Panc1 (cell line): ENCODE data around the gene RB1.

Experiments used
- REST ChIP-seq, 2 experiments: IDR thresholded peaks; 2 replicates each; pipeline ENCODE4 v1.6.1; 2011 to 2012; ENCODE audit warnings: low read depth in 2 of 2, control low read depth in 1 of 2, low read length in 1 of 2, mild to moderate bottlenecking in 1 of 2, moderate library complexity in 1 of 2; ENCODE audit not compliant: insufficient read depth in 1 of 2
- TF ChIP-seq, protein P1 (sequence below): fragments of 450-650 bp; IDR thresholded peaks from 2 replicates; pipeline ENCODE4 v1.5.1; 2017; ENCODE audit warnings: mild to moderate bottlenecking

DNA sequence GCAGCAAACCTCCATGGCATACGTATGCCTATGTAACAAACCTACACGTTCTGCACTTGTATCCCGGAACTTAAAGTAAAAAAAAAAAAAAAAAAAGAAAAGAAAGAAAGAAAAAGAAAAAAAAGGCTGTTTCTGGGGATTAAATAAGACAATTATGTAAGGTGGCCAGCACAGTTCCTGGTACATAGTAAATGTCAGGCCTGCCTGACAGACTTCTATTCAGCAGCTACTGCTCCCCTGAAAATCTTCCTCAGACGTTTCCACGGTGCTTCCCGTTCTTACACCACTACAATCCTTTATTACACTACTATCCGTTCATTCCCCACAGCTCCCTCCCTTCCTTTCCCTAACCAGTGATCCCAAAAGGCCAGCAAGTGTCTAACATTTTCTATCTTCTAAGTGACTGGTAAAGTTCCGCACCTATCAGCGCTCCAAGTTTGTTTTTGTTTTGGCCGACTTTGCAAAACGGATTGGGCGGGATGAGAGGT lies 636 bp upstream of the RB1 start:
- TF ChIP-seq REST (IDR thresholded peaks at IDR 0.05; ENCODE audit: insufficient read depth in 1 of 2, low read depth in 2 of 2, low read length in 1 of 2) = no peak
- TF ChIP-seq, protein P1, sequence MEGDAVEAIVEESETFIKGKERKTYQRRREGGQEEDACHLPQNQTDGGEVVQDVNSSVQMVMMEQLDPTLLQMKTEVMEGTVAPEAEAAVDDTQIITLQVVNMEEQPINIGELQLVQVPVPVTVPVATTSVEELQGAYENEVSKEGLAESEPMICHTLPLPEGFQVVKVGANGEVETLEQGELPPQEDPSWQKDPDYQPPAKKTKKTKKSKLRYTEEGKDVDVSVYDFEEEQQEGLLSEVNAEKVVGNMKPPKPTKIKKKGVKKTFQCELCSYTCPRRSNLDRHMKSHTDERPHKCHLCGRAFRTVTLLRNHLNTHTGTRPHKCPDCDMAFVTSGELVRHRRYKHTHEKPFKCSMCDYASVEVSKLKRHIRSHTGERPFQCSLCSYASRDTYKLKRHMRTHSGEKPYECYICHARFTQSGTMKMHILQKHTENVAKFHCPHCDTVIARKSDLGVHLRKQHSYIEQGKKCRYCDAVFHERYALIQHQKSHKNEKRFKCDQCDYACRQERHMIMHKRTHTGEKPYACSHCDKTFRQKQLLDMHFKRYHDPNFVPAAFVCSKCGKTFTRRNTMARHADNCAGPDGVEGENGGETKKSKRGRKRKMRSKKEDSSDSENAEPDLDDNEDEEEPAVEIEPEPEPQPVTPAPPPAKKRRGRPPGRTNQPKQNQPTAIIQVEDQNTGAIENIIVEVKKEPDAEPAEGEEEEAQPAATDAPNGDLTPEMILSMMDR = no peak
